SK-N-SH (cell line): ENCODE measurements around the gene VEGFB. TPM values are rescaled to one million over a fixed set of nuclear protein-coding genes. Genes with fewer than 3 reads are reported as not detected.

Experiments
- CTCF ChIA-PET: fragments of 300-600, 350-600 bp; formaldehyde crosslinking; extraction: SDS; loops from one replicate; lab custom pipeline; 2021; lab: Yijun Ruan, JAX
- POLR2A ChIA-PET: fragments of 350-600 bp; sonication (Branson Sonifier 250); formaldehyde crosslinking; extraction: SDS; loops from one replicate; lab custom pipeline; 2020; ENCODE audit warnings: antibody characterized with exemption, inconsistent platforms; lab: Yijun Ruan, JAX
- DNase-seq: peaks from one replicate; pipeline ENCODE4 v3.0.0; 2012
- H2AFZ ChIP-seq: fragments of 200-600 bp; sonication (generic); 2 replicates; pipeline ENCODE4 v1.8.1; 2016; ENCODE audit warnings: antibody characterized with exemption, mild to moderate bottlenecking, low read depth
- H3F3A ChIP-seq: fragments of 200-600 bp; sonication (generic); replicated peaks from 2 replicates; pipeline ENCODE3; 2016; ENCODE audit warnings: antibody characterized with exemption, mild to moderate bottlenecking; ENCODE audit not compliant: insufficient read depth
- H3K27ac ChIP-seq, 2 experiments: fragments of 200-500 bp in 1 of 2; fragments of 200-600 bp in 1 of 2; sonication (Bioruptor generic) in 1 of 2; sonication (generic), shearing (Covaris generic) in 1 of 2; 2 replicates each; pipeline versions ENCODE4 v1.5.1 to v1.6.1; 2014 to 2016; ENCODE audit warnings: low read depth in 2 of 2, inconsistent platforms in 1 of 2, low read length in 1 of 2, mild to moderate bottlenecking in 1 of 2, mixed read lengths in 1 of 2
- H3K27me3 ChIP-seq: fragments of 200-600 bp; sonication (generic), shearing (Covaris generic); 2 replicates; pipeline ENCODE4 v1.6.1; 2016; ENCODE audit warnings: mixed run types; ENCODE audit not compliant: insufficient read depth
- H3K36me3 ChIP-seq, 2 experiments: fragments of 200-500 bp in 1 of 2; fragments of 200-600 bp in 1 of 2; sonication (Bioruptor generic) in 1 of 2; sonication (generic) in 1 of 2; replicated peaks in 1 of 2; 2 replicates each; pipeline versions ENCODE3 to v1.5.1; 2014 to 2016; ENCODE audit warnings: low read length in 1 of 2, mild to moderate bottlenecking in 1 of 2; ENCODE audit not compliant: insufficient read depth in 2 of 2, control insufficient read depth in 1 of 2
- H3K4me1 ChIP-seq, 2 experiments: fragments of 200-500 bp in 1 of 2; fragments of 200-600 bp in 1 of 2; sonication (Bioruptor generic) in 1 of 2; sonication (generic), shearing (Covaris generic) in 1 of 2; 2 replicates each; pipeline versions ENCODE4 v1.5.1 to v1.6.1; 2014 to 2016; ENCODE audit warnings: low read depth in 1 of 2, low read length in 1 of 2, mixed run types in 1 of 2; ENCODE audit not compliant: insufficient read depth in 2 of 2, control insufficient read depth in 1 of 2
- H3K4me2 ChIP-seq: fragments of 200-600 bp; sonication (generic), shearing (Covaris generic); 2 replicates; pipeline ENCODE4 v1.6.1; 2017; ENCODE audit warnings: mixed run types
- H3K4me3 ChIP-seq, 2 experiments: fragments of 200-500 bp in 1 of 2; fragments of 200-600 bp in 1 of 2; sonication (Bioruptor generic) in 1 of 2; sonication (generic), shearing (Covaris generic) in 1 of 2; 2 replicates each; pipeline versions ENCODE4 v1.5.1 to v1.8.1; 2014 to 2016; ENCODE audit warnings: low read depth in 2 of 2, inconsistent platforms in 1 of 2, low read length in 1 of 2, mild to moderate bottlenecking in 1 of 2, mixed read lengths in 1 of 2, moderate library complexity in 1 of 2
- H3K79me2 ChIP-seq: fragments of 200-600 bp; sonication (generic); 2 replicates; pipeline ENCODE4 v1.8.1; 2017; ENCODE audit warnings: mild to moderate bottlenecking; ENCODE audit not compliant: insufficient read depth
- H3K9ac ChIP-seq: fragments of 200-600 bp; sonication (generic); 2 replicates; pipeline ENCODE4 v1.6.1; 2017; ENCODE audit warnings: mixed run types
- H3K9me2 ChIP-seq: fragments of 200-600 bp; sonication (generic); 2 replicates; pipeline ENCODE4 v1.6.1; 2017; ENCODE audit warnings: mixed run types
- H3K9me3 ChIP-seq: fragments of 200-600 bp; sonication (generic); 2 replicates; pipeline ENCODE4 v1.6.1; 2017; ENCODE audit warnings: mixed run types, mild to moderate bottlenecking, moderate library complexity
- H4K20me1 ChIP-seq: fragments of 200-600 bp; sonication (generic); 2 replicates; pipeline ENCODE4 v1.6.1; 2017; ENCODE audit warnings: mild to moderate bottlenecking, mixed run types; ENCODE audit not compliant: insufficient read depth
- FOSL2 ChIP-seq: IDR thresholded peaks from 2 replicates; pipeline ENCODE4 v1.4.0; 2012; ENCODE audit warnings: low read depth, mild to moderate bottlenecking, moderate library complexity, borderline replicate concordance
- FOXJ3 ChIP-seq: sonication (generic); formaldehyde crosslinking; IDR thresholded peaks from 2 replicates; pipeline ENCODE4 v1.5.1; 2020; ENCODE audit warnings: mild to moderate bottlenecking, missing genetic modification reagents
- JUND ChIP-seq: IDR thresholded peaks from 2 replicates; pipeline ENCODE4 v1.4.0; 2012
- MEF2A ChIP-seq: IDR thresholded peaks from 2 replicates; pipeline ENCODE4 v1.4.0; 2012; ENCODE audit warnings: low read depth, borderline replicate concordance
- NFIC ChIP-seq: IDR thresholded peaks from 2 replicates; pipeline ENCODE4 v1.4.0; 2012; ENCODE audit warnings: borderline replicate concordance
- NRF1 ChIP-seq: IDR thresholded peaks from 2 replicates; pipeline ENCODE4 v1.6.1; 2012; ENCODE audit warnings: low read depth, mild to moderate bottlenecking, low read length
- RCOR1 ChIP-seq: fragments of 150-350 bp; IDR thresholded peaks from 2 replicates; pipeline ENCODE4 v1.6.1; 2017; ENCODE audit warnings: antibody characterized with exemption, low read length
- RFX5 ChIP-seq: IDR thresholded peaks from 2 replicates; pipeline ENCODE4 v1.6.1; 2012; ENCODE audit warnings: mild to moderate bottlenecking, improper control_type of control experiment, low read length
- TAF1 ChIP-seq: IDR thresholded peaks from 2 replicates; pipeline ENCODE4 v1.6.1; 2012; ENCODE audit warnings: low read depth, mild to moderate bottlenecking, low read length, moderate library complexity, borderline replicate concordance
- TCF12 ChIP-seq: IDR thresholded peaks from 2 replicates; pipeline ENCODE4 v1.4.0; 2012
- TEAD4 ChIP-seq: IDR thresholded peaks from 2 replicates; pipeline ENCODE4 v1.4.0; 2012; ENCODE audit warnings: mild to moderate bottlenecking, borderline replicate concordance; ENCODE audit not compliant: insufficient read depth
- WGBS: methylation state at CpG from one replicate; pipeline ENCODE4 v1.1.6; 2017; ENCODE audit warnings: low lambda C conversion rate; 5-methylcytosine and 5-hydroxymethylcytosine counted together
- polyA plus RNA-seq, 3 experiments: library from polyadenylated mRNA; depleted of rRNA; stranded (reverse); fragments of >200 nt; gene quantifications; 2 replicates each; pipeline ENCODE4 v1.2.3, GENCODE V29; 2012
- TF ChIP-seq, protein P1 (sequence below): IDR thresholded peaks from 2 replicates; pipeline ENCODE4 v1.4.0; 2012; ENCODE audit warnings: low read depth
- TF ChIP-seq, protein P2 (sequence below): fragments of 150-350 bp; IDR thresholded peaks from 2 replicates; pipeline ENCODE4 v1.6.1; 2016; ENCODE audit warnings: mild to moderate bottlenecking, low read depth, low read length
- TF ChIP-seq, protein P3 (sequence below): IDR thresholded peaks from 2 replicates; pipeline ENCODE4 v1.4.0; 2012; ENCODE audit warnings: low read depth, borderline replicate concordance

Gene VEGFB
- polyA plus RNA-seq, 1 of the 3 experiments (the other 2 are of a cell fraction), result 29.9 TPM

DNA sequence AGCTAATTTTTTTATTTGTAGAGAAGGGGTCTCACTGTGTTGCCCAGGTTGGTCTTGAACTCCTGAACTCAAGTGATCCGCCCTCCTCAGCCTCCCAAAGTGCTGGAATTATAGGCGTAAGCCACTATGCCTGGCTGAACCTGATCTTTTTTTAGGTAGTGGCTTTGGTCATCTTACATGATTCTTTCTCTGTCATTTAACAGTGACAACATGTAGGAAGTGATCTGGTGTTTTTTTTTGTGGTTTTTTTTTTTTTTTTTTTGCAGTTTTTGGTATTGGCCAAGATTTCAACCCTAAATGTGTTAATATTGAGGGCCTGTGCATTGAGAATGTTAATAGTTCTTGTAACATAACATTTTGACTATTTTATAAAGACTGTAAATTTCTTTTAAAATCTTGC is 35.9 kb upstream of the VEGFB start:
- no peaks in the 10 kb centered on the region for H3K27me3 ChIP-seq
- no peak overlapping the region for H3K9ac ChIP-seq
- TF ChIP-seq RCOR1 (no peak), NRF1 (no peak)
- H3K4me2 ChIP-seq, result no peak overlapping the region
- H3K9me2 ChIP-seq, result no peaks in the 10 kb centered on the region
- H4K20me1 ChIP-seq, result 0 out of 2 replicates have a peak, but pooled peaks cover under 1% of the 10 kb centered on the region
- H3K4me3 ChIP-seq, result no peak overlapping the region
- H3K9me3 ChIP-seq, result no peaks in the 10 kb centered on the region
- ChIA-PET POLR2A (no interaction called here), CTCF (interaction anchor here (0.9 to 2.2 kb wide), 2 partner anchors 13 to 106 kb away, joined by 3 to 5 read pairs; partner anchors contain the start of gene STIP1)
- H3K79me2 ChIP-seq, result peaks cover 13% of the 10 kb centered on the region; the same call in 1 of the 2 replicates
- WGBS, result 100% methylated on average over 2 of the region's 2 CpGs
- no peaks in the 10 kb centered on the region for H3K4me1 ChIP-seq
- peaks cover 70 to 78% of the 10 kb centered on the region in 2 experiments for H3K36me3 ChIP-seq
- H3F3A ChIP-seq, result peaks cover 26% of the 10 kb centered on the region
- no peak overlapping the region for H2AFZ ChIP-seq
- no peak for DNase-seq
- no peak overlapping the region for H3K27ac ChIP-seq

DNA sequence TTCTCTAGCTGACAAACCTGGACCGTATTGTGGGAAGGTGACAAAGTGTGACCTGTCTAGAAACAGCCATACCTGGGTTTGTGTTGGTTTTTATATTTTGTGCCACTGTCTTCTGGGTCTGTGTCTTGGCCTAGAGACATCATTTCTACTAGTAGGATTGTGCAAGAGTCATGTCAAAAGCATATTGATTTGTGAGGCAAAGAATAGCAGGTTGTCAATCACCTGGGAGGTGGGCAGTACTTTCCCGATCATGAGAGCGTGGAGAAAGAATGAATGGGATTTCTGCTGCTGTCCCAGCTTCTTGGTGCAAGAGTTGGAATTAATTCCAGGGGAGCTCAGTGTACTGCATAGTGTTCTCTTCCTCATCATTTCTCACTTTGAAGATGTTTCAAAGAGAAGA is 32.8 kb upstream of the VEGFB start:
- peaks cover 59 to 61% of the 10 kb centered on the region in 2 experiments for H3K36me3 ChIP-seq
- H3K4me2 ChIP-seq, result no peak overlapping the region
- H3F3A ChIP-seq, result peaks cover 30% of the 10 kb centered on the region
- no peaks in the 10 kb centered on the region; the same call in 1 of the 2 replicates for H3K79me2 ChIP-seq
- no peaks in the 10 kb centered on the region for H3K27me3 ChIP-seq
- TF ChIP-seq, protein P1, sequence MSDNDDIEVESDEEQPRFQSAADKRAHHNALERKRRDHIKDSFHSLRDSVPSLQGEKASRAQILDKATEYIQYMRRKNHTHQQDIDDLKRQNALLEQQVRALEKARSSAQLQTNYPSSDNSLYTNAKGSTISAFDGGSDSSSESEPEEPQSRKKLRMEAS, result no peak
- TF ChIP-seq TEAD4 (no peak), JUND (no peak), FOSL2 (no peak), MEF2A (no peak), FOXJ3 (no peak), TCF12 (no peak), NRF1 (no peak), NFIC (no peak)
- TF ChIP-seq, protein P2, sequence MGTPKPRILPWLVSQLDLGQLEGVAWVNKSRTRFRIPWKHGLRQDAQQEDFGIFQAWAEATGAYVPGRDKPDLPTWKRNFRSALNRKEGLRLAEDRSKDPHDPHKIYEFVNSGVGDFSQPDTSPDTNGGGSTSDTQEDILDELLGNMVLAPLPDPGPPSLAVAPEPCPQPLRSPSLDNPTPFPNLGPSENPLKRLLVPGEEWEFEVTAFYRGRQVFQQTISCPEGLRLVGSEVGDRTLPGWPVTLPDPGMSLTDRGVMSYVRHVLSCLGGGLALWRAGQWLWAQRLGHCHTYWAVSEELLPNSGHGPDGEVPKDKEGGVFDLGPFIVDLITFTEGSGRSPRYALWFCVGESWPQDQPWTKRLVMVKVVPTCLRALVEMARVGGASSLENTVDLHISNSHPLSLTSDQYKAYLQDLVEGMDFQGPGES, result no peak
- ChIA-PET CTCF (interaction anchor here (1.0 to 1.6 kb wide), 2 partner anchors 100 to 103 kb away, joined by 3 to 4 read pairs; no protein-coding TSS in a partner anchor), POLR2A (interaction anchor here (0.7 to 2.0 kb wide), 2 partner anchors 9 to 16 kb away, joined by 3 to 7 read pairs; partner anchors contain the start of gene STIP1)
- no peak for DNase-seq
- H3K9ac ChIP-seq, result no peak overlapping the region
- no peaks in the 10 kb centered on the region for H3K9me3 ChIP-seq
- H4K20me1 ChIP-seq, result peaks cover 9% of the 10 kb centered on the region
- no peak overlapping the region for H2AFZ ChIP-seq
- H3K4me3 ChIP-seq, result no peak overlapping the region
- H3K9me2 ChIP-seq, result no peaks in the 10 kb centered on the region
- peaks cover 4 to 8% of the 10 kb centered on the region in 2 experiments; a peak in 2 of 4 replicates for H3K4me1 ChIP-seq
- WGBS, result 98% methylated on average over 3 of the region's 3 CpGs
- no peak overlapping the region for H3K27ac ChIP-seq

DNA sequence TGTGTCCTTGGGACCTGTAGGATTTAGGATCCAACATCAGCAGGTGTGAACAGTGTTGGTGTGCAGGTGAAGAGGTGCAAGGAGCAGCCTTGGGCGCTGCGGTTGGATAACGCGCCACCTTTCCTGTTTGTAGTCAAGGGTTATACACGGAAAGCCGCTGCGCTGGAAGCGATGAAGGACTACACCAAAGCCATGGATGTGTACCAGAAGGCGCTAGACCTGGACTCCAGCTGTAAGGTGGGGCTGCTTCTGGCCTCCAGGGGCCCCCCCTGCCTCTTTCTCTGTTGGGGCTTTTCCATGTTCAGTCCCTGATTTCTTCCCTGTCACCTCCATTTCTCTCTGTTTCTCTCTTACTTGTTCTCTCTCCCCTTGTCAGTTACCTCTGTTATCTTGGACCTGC is 31.4 kb upstream of the VEGFB start:
- peaks cover 30% of the 10 kb centered on the region for H3F3A ChIP-seq
- POLR2A ChIA-PET, result interaction anchor here (0.6 to 1.6 kb wide), 2 partner anchors 18 to 22 kb away, joined by 3 read pairs; no protein-coding TSS in a partner anchor
- H3K9me3 ChIP-seq, result no peaks in the 10 kb centered on the region
- H3K4me3 ChIP-seq, result no peak overlapping the region
- H3K36me3 ChIP-seq, result peaks cover 47 to 48% of the 10 kb centered on the region in 2 experiments
- H3K79me2 ChIP-seq, result no peaks in the 10 kb centered on the region; the same call in 1 of the 2 replicates
- CTCF ChIA-PET, result interaction anchor here (2.7 to 5.1 kb wide), 2 partner anchors 48 to 100 kb away, joined by 25 to 52 read pairs; partner anchors contain the start of genes CATSPERZ and PLCB3
- H4K20me1 ChIP-seq, result peaks cover 9% of the 10 kb centered on the region
- no peak overlapping the region for H3K4me2 ChIP-seq
- no peak overlapping the region for H2AFZ ChIP-seq
- H3K9ac ChIP-seq, result no peak overlapping the region
- WGBS, result 96% methylated on average over 8 of the region's 9 CpGs
- peaks cover 4 to 22% of the 10 kb centered on the region in 2 experiments; a peak in 3 of 4 replicates for H3K4me1 ChIP-seq
- no peak for DNase-seq
- H3K9me2 ChIP-seq, result no peaks in the 10 kb centered on the region
- no peak for TF ChIP-seq RFX5
- no peak for TF ChIP-seq TAF1
- TF ChIP-seq, protein P3, sequence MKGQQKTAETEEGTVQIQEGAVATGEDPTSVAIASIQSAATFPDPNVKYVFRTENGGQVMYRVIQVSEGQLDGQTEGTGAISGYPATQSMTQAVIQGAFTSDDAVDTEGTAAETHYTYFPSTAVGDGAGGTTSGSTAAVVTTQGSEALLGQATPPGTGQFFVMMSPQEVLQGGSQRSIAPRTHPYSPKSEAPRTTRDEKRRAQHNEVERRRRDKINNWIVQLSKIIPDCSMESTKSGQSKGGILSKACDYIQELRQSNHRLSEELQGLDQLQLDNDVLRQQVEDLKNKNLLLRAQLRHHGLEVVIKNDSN, result no peak
- H3K27ac ChIP-seq, result no peak overlapping the region
- H3K27me3 ChIP-seq, result no peaks in the 10 kb centered on the region
